K562 (cell line): ENCODE results near the gene TDRD10. TPM values are rescaled to one million over a fixed set of nuclear protein-coding genes. Genes with fewer than 3 reads are reported as not detected.

Experiments
- PURB ChIP-seq: sonication (generic); formaldehyde crosslinking; IDR thresholded peaks from 2 replicates; pipeline ENCODE4 v1.9.0; 2021; ENCODE audit warnings: low read depth, mild to moderate bottlenecking, missing genetic modification reagents
- REST ChIP-seq, 2 experiments: fragments of 450-650 bp; formaldehyde crosslinking in 1 of 2; IDR thresholded peaks; 2 replicates each; pipeline versions ENCODE4 v1.4.0 to v1.6.1; 2014 to 2020; ENCODE audit warnings: mild to moderate bottlenecking in 2 of 2, borderline replicate concordance in 1 of 2, low read depth in 1 of 2
- polyA plus RNA-seq, 8 experiments: library from polyadenylated mRNA; depleted of rRNA in 4 of 8; stranded (reverse) in 5 of 8; unstranded in 3 of 8; fragments of >200 nt; fragmentation: Nextera tagmentation in 2 of 8; fragmentation: Illumina TruSeq in 1 of 8; extraction: Ambion mirVana in 2 of 8; extraction: Trizol in 1 of 8; gene quantifications; 2 replicates each; pipeline versions ENCODE4 v1.2.1 to v1.2.3, GENCODE V29; 2011 to 2014; ENCODE audit warnings: inconsistent platforms in 1 of 8, missing spikeins in 1 of 8
- total RNA-seq, 7 experiments: library from RNA; depleted of rRNA in 6 of 7; stranded (reverse); fragments of >200 nt in 6 of 7; fragmentation: Illumina TruSeq in 2 of 7; extraction: Trizol in 2 of 7; gene quantifications; 2 replicates each; pipeline versions ENCODE4 v1.2.1 to v1.2.3, GENCODE V29; 2011 to 2021; ENCODE audit warnings: low replicate concordance in 1 of 7

TDRD10 gene
- total and polyA plus RNA-seq, 9 of the 15 experiments (the other 6 are each of a cell fraction or from before 2014, with no cell fraction given), result not detected

GRCh38 chr1:154466921-154467417 lies 35.0 kb upstream of the TDRD10 start (continued):
- peak; percentile 45; the same call in 1 of the 2 replicates for TF ChIP-seq REST (IDR thresholded peaks at IDR 0.05; ENCODE audit: borderline replicate concordance)
- no peak for TF ChIP-seq REST (CRISPR knock-in tag; IDR thresholded peaks at IDR 0.05; ENCODE audit: low read depth)
- TF ChIP-seq PURB (CRISPR knock-in tag), result no peak
